GM12891 (cell line): ENCODE results near the gene SCAPER.

Experiments
- PAX5 ChIP-seq: IDR thresholded peaks from 2 replicates; pipeline ENCODE4 v1.6.1; 2011; ENCODE audit warnings: low read length, moderate library complexity, mild to moderate bottlenecking; ENCODE audit not compliant: insufficient read depth, severe bottlenecking
- POLR2A ChIP-seq: IDR thresholded peaks from 2 replicates; pipeline ENCODE4 v1.6.1; 2011; ENCODE audit warnings: low read depth, low read length, control low read depth
- POLR2AphosphoS5 ChIP-seq: IDR thresholded peaks from 2 replicates; pipeline ENCODE4 v1.6.1; 2011; ENCODE audit warnings: low read depth, low read length, control low read depth
- POU2F2 ChIP-seq: IDR thresholded peaks from 2 replicates; pipeline ENCODE4 v1.6.1; 2011; ENCODE audit warnings: low read depth, mild to moderate bottlenecking, control low read depth, low read length, moderate library complexity
- TAF1 ChIP-seq: IDR thresholded peaks from 2 replicates; pipeline ENCODE4 v1.6.1; 2011; ENCODE audit warnings: low read depth, low read length, control low read depth

DNA sequence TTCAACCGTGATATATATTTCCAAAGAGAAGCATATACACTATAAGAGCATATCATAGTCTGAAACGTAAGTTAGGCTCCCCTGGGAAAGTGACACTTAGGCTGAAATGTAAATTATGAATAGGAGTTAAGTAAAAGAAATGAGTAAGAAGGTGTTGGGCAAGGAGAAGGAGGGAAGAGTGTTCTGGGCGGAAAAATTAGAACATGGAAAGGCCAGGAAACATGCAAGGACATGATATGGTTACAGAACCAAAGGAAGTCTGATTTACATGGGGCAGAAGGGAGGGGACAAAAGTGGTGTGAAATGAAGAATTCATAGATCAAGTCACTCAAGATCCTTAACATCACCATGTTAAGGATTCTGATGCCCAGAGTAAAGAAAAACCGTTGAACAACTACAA is 75.2 kb downstream of the SCAPER start:
- TF ChIP-seq POLR2AphosphoS5 (no peak), POLR2A (no peak), POU2F2 (no peak), TAF1 (no peak), PAX5 (no peak)
